IMR-90 (cell line): ENCODE data around the gene SOBP. TPM values are rescaled to one million over a fixed set of nuclear protein-coding genes. Genes with fewer than 3 reads are reported as not detected.

Experiments
- ATAC-seq: fragments of 200-7000 bp; cut with Tn5 transposase; 2 replicates; pipeline ENCODE4 v1.9.1; 2020; ENCODE audit warnings: low read depth, mild to moderate bottlenecking, moderate library complexity
- BruUV-seq: library from RNA; stranded (reverse); fragments of 400-500 nt; replicated peaks from 2 replicates; lab custom pipeline; 2021; lab: Mats Ljungman, UMichigan
- CTCF ChIA-PET: fragments of 300-600 bp; formaldehyde crosslinking; extraction: SDS; loops from one replicate; lab custom pipeline; 2021; ENCODE audit warnings: antibody characterized with exemption; lab: Yijun Ruan, JAX
- POLR2A ChIA-PET: fragments of 300-600 bp; sonication (Branson Sonifier 250); formaldehyde crosslinking; loops from one replicate; lab custom pipeline; 2022; ENCODE audit warnings: antibody characterized with exemption; ENCODE audit not compliant: unreplicated experiment; lab: Charles Lee
- DNase-seq: peaks from one replicate; pipeline ENCODE4 v3.0.0; 2013
- H2AFZ ChIP-seq: replicated peaks from 2 replicates; pipeline ENCODE3; 2013; ENCODE audit warnings: low read length, mild to moderate bottlenecking; ENCODE audit not compliant: poor library complexity
- H2AK5ac ChIP-seq: 2 replicates; pipeline ENCODE4 v1.6.1; 2013; ENCODE audit warnings: low read depth, low read length, inconsistent platforms
- H2AK9ac ChIP-seq: replicated peaks from 2 replicates; pipeline ENCODE3; 2013; ENCODE audit warnings: mild to moderate bottlenecking, low read depth, low read length, moderate library complexity; ENCODE audit not compliant: poor library complexity
- H2BK120ac ChIP-seq: 2 replicates; pipeline ENCODE4 v1.6.1; 2013; ENCODE audit warnings: low read depth, low read length, inconsistent platforms
- H2BK15ac ChIP-seq: 3 replicates; pipeline ENCODE4 v1.6.1; 2013; ENCODE audit warnings: low read depth, low read length, inconsistent platforms
- H2BK20ac ChIP-seq: 2 replicates; pipeline ENCODE4 v1.6.1; 2013; ENCODE audit warnings: low read depth, mild to moderate bottlenecking, inconsistent platforms, low read length, moderate library complexity
- H2BK5ac ChIP-seq: 2 replicates; pipeline ENCODE4 v1.6.1; 2013; ENCODE audit warnings: mild to moderate bottlenecking, low read depth, low read length, inconsistent platforms; ENCODE audit not compliant: poor library complexity, severe bottlenecking
- H3K14ac ChIP-seq: replicated peaks from 2 replicates; pipeline ENCODE4 v1.6.1; 2013; ENCODE audit warnings: low read depth, low read length, inconsistent platforms
- H3K18ac ChIP-seq: 2 replicates; pipeline ENCODE4 v1.6.1; 2013; ENCODE audit warnings: low read depth, low read length, control low read depth
- H3K23ac ChIP-seq: 2 replicates; pipeline ENCODE4 v1.6.1; 2013; ENCODE audit warnings: low read depth, low read length, inconsistent platforms
- H3K27ac ChIP-seq: 2 replicates; pipeline ENCODE4 v1.5.1; 2013; ENCODE audit warnings: mild to moderate bottlenecking, control low read depth, low read length; ENCODE audit not compliant: insufficient read depth
- H3K27me3 ChIP-seq: 2 replicates; pipeline ENCODE4 v1.6.1; 2013; ENCODE audit warnings: low read length; ENCODE audit not compliant: control insufficient read depth, insufficient read depth
- H3K36me3 ChIP-seq: 2 replicates; pipeline ENCODE4 v1.6.1; 2013; ENCODE audit warnings: low read length, mixed read lengths; ENCODE audit not compliant: control insufficient read depth, insufficient read depth
- H3K4ac ChIP-seq: 2 replicates; pipeline ENCODE4 v1.6.1; 2013; ENCODE audit warnings: low read depth, low read length, inconsistent platforms
- H3K4me1 ChIP-seq: 2 replicates; pipeline ENCODE4 v1.6.1; 2013; ENCODE audit warnings: low read length, mixed read lengths; ENCODE audit not compliant: control insufficient read depth, insufficient read depth
- H3K4me2 ChIP-seq: 2 replicates; pipeline ENCODE4 v1.6.1; 2013; ENCODE audit warnings: low read depth, mild to moderate bottlenecking, control low read depth, low read length, moderate library complexity
- H3K4me3 ChIP-seq: 2 replicates; pipeline ENCODE4 v1.5.1; 2013; ENCODE audit warnings: low read depth, mild to moderate bottlenecking, control low read depth, low read length, moderate library complexity; ENCODE audit not compliant: insufficient read depth
- H3K56ac ChIP-seq: 2 replicates; pipeline ENCODE4 v1.6.1; 2013; ENCODE audit warnings: low read length, inconsistent platforms; ENCODE audit not compliant: insufficient read depth; ENCODE audit errors: extremely low read depth
- H3K79me1 ChIP-seq, 2 experiments: 2 replicates each; pipeline ENCODE4 v1.6.1; 2013; ENCODE audit warnings: low read length in 2 of 2, inconsistent platforms in 1 of 2, low read depth in 1 of 2
- H3K9ac ChIP-seq: 2 replicates; pipeline ENCODE4 v1.6.1; 2013; ENCODE audit warnings: low read depth, low read length, control low read depth
- H3K9me1 ChIP-seq: 2 replicates; pipeline ENCODE4 v1.6.1; 2013; ENCODE audit warnings: low read length, inconsistent platforms; ENCODE audit not compliant: insufficient read depth
- H3K9me3 ChIP-seq: 2 replicates; pipeline ENCODE4 v1.6.1; 2013; ENCODE audit warnings: low read length; ENCODE audit not compliant: control insufficient read depth, insufficient read depth
- H4K20me1 ChIP-seq: 2 replicates; pipeline ENCODE4 v1.6.1; 2013; ENCODE audit warnings: low read length, inconsistent platforms; ENCODE audit not compliant: insufficient read depth
- H4K5ac ChIP-seq: 2 replicates; pipeline ENCODE4 v1.6.1; 2013; ENCODE audit warnings: mild to moderate bottlenecking, low read depth, low read length, control low read depth
- H4K8ac ChIP-seq, 2 experiments: 2 replicates each; pipeline ENCODE4 v1.6.1; 2013; ENCODE audit warnings: low read depth in 2 of 2, low read length in 2 of 2, control low read depth in 1 of 2, inconsistent platforms in 1 of 2
- H4K91ac ChIP-seq: 2 replicates; pipeline ENCODE4 v1.6.1; 2013; ENCODE audit warnings: low read depth, low read length, inconsistent platforms; ENCODE audit not compliant: insufficient read depth
- CHD1 ChIP-seq: IDR thresholded peaks from 2 replicates; pipeline ENCODE4 v1.6.1; 2012; ENCODE audit warnings: low read depth, low read length, improper control_type of control experiment
- FOS ChIP-seq: fragments of 150-350 bp; IDR thresholded peaks from 2 replicates; pipeline ENCODE4 v1.6.1; 2016; ENCODE audit warnings: low read depth, low read length
- WGBS, 2 experiments: methylation state at CpG; one replicate each; pipeline versions ENCODE4 v1.1.5 to v1.1.7; 2013; ENCODE audit warnings: missing lambda C conversion rate in 2 of 2; ENCODE audit not compliant: insufficient read length in 1 of 2; ENCODE audit errors: extremely low coverage in 2 of 2; 5-methylcytosine and 5-hydroxymethylcytosine counted together
- dilution Hi-C: fragments of 300-500 bp; cut with HindIII; formaldehyde crosslinking; loops from one replicate; pipeline ENCODE4 v1.14.3; 2018; ENCODE audit warnings: low sequenced_read_pairs; ENCODE audit not compliant: unreplicated experiment
- in situ Hi-C: fragments of 300-500 bp; cut with MboI; formaldehyde crosslinking; loops from 3 replicates; pipeline ENCODE4 v1.14.3; 2019; ENCODE audit warnings: low sequenced_read_pairs, inconsistent platforms, mixed read lengths
- intact Hi-C: fragments of 100-400 bp; cut with micrococcal nuclease; formaldehyde crosslinking; loops from 2 replicates; pipeline ENCODE4 v1.10.0; 2022
- polyA plus RNA-seq, 3 experiments: library from polyadenylated mRNA; depleted of rRNA; stranded (reverse); fragments of >200 nt; gene quantifications; 2 replicates each; pipeline ENCODE4 v1.2.3, GENCODE V29; 2012; ENCODE audit warnings: low replicate concordance in 1 of 3
- total RNA-seq: library from RNA; depleted of rRNA; stranded (reverse); fragments of >200 nt; gene quantifications from 2 replicates; pipeline ENCODE4 v1.2.3, GENCODE V29; 2012

Gene SOBP
- total and polyA plus RNA-seq, 2 of the 4 experiments (the other 2 are of a cell fraction), result 0.60 to 0.72 TPM

GRCh38 chr6:107603006-107603370 is 113.1 kb downstream of the SOBP start:
- no peak overlapping the region for H3K56ac ChIP-seq
- no TSS peak for BruUV-seq
- H3K9me3 ChIP-seq, result no peaks in the 10 kb centered on the region
- H3K4me3 ChIP-seq, result no peak overlapping the region
- no peak for TF ChIP-seq FOS
- TF ChIP-seq CHD1, result no peak
- no peak overlapping the region for H3K4me2 ChIP-seq
- POLR2A ChIA-PET, result no interaction called here
- no CpG with 5 or more reads among the region's 3 CpGs for WGBS, 2 experiments
- H3K18ac ChIP-seq, result no peak overlapping the region
- DNase-seq (no peak), ATAC-seq (no peak)
- intact Hi-C loops (no loop called here), in situ Hi-C loops (no loop called here), dilution Hi-C loops (no loop called here)
- CTCF ChIA-PET, result no interaction called here
- no peak overlapping the region for H2AFZ ChIP-seq
- H2BK15ac ChIP-seq, result no peak overlapping the region
- H3K9me1 ChIP-seq, result no peaks in the 10 kb centered on the region; the same call in 1 of the 2 replicates
- H4K5ac ChIP-seq, result no peak overlapping the region
- no peak overlapping the region for H2BK120ac ChIP-seq
- H3K27ac ChIP-seq, result no peak overlapping the region
- H3K9ac ChIP-seq, result no peak overlapping the region
- H3K79me1 ChIP-seq, result no peaks in the 10 kb centered on the region
- H3K27me3 ChIP-seq, result no peaks in the 10 kb centered on the region
- no peak overlapping the region for H2AK9ac ChIP-seq
- no peaks in the 10 kb centered on the region for H3K36me3 ChIP-seq
- H4K20me1 ChIP-seq, result no peaks in the 10 kb centered on the region
- no peak overlapping the region for H3K23ac ChIP-seq
- H3K14ac ChIP-seq, result no peak overlapping the region
- H4K8ac ChIP-seq, result no peak overlapping the region
- peaks cover 3% of the 10 kb centered on the region for H3K4me1 ChIP-seq
- peak overlapping the region; percentile 33; the same call in 1 of the 2 replicates for H2AK5ac ChIP-seq
- H2BK5ac ChIP-seq, result no peak overlapping the region
- no peak overlapping the region for H3K4ac ChIP-seq
- no peak overlapping the region for H2BK20ac ChIP-seq
- H4K91ac ChIP-seq, result no peak overlapping the region
